Skeletal muscle satellite cell (primary cell): ENCODE data around the gene MYO7B. TPM values are rescaled to one million over a fixed set of nuclear protein-coding genes. Genes with fewer than 3 reads are reported as not detected.
A peak's percentile ranks its signal among the peaks of the same experiment; 100 is the strongest.

Source experiments
- H3K27me3 ChIP-seq: 2 replicates; pipeline ENCODE4 v1.7.0; 2013; ENCODE audit warnings: low read length; ENCODE audit not compliant: control insufficient read depth, insufficient read depth
- H3K36me3 ChIP-seq: 2 replicates; pipeline ENCODE4 v1.7.0; 2013; ENCODE audit warnings: mild to moderate bottlenecking, control low read depth, low read length; ENCODE audit not compliant: insufficient read depth
- H3K4me1 ChIP-seq: 2 replicates; pipeline ENCODE4 v1.7.0; 2013; ENCODE audit warnings: low read length; ENCODE audit not compliant: control insufficient read depth, insufficient read depth
- H3K4me2 ChIP-seq: 2 replicates; pipeline ENCODE4 v1.7.0; 2013; ENCODE audit warnings: mild to moderate bottlenecking, low read length
- H3K4me3 ChIP-seq: 2 replicates; pipeline ENCODE4 v1.7.0; 2013; ENCODE audit warnings: low read length
- H3K9ac ChIP-seq: 2 replicates; pipeline ENCODE4 v1.7.0; 2013; ENCODE audit warnings: mild to moderate bottlenecking, low read depth, low read length, moderate library complexity
- H3K9me3 ChIP-seq: replicated peaks from 2 replicates; pipeline ENCODE4 v1.7.0; 2013; ENCODE audit warnings: mild to moderate bottlenecking, control low read depth, low read length
- total RNA-seq: library from RNA; depleted of rRNA; stranded (reverse); fragments of >200 nt; gene quantifications from 2 replicates; pipeline ENCODE4 v1.2.3, GENCODE V29; 2012; rRNA removed

Gene MYO7B
- under 0.01 and 0.66 TPM in 2 replicates for total RNA-seq

GRCh38 chr2:127535422-127535901, at the start of gene MYO7B:
MYO7B (plus strand) TSS chr2:127535683; CDS start chr2:127559723, 24,040 bp downstream.
- H3K9me3 ChIP-seq: no peaks in the 10 kb centered on the region
- H3K9ac ChIP-seq: no peak within 1 kb of the TSS
- no peak within 1 kb of the TSS for H3K4me3 ChIP-seq
- H3K4me2 ChIP-seq: no peak within 1 kb of the TSS
- H3K27me3 ChIP-seq: peaks cover 23% of the 10 kb centered on the region
- H3K4me1 ChIP-seq: no peaks in the 10 kb centered on the region
- H3K36me3 ChIP-seq: no peaks in the 10 kb centered on the region

GRCh38 chr2:127485694-127486071, 49.8 kb upstream of the MYO7B start:
- Histone ChIP-seq H3K9me3 (no peaks in the 10 kb centered on the region), H3K36me3 (peaks cover 77% of the 10 kb centered on the region), H3K27me3 (no peaks in the 10 kb centered on the region), H3K4me1 (no peaks in the 10 kb centered on the region), H3K4me3 (no peak overlapping the region), H3K4me2 (no peak overlapping the region), H3K9ac (no peak overlapping the region)

- Histone ChIP-seq H3K4me1 (no peaks in the 10 kb centered on the region), H3K36me3 (peaks cover 75% of the 10 kb centered on the region), H3K4me3 (no peak overlapping the region), H3K4me2 (no peak overlapping the region), H3K9me3 (no peaks in the 10 kb centered on the region), H3K9ac (no peak overlapping the region), H3K27me3 (no peaks in the 10 kb centered on the region)
Measured at GRCh38 chr2:127486247-127487058, 49.0 kb upstream of the MYO7B start.

- no peak overlapping the region for H3K4me2 ChIP-seq
- H3K4me3 ChIP-seq: no peak overlapping the region
- no peaks in the 10 kb centered on the region for H3K9me3 ChIP-seq
- H3K36me3 ChIP-seq: peaks cover 89% of the 10 kb centered on the region
- H3K9ac ChIP-seq: no peak overlapping the region
- no peaks in the 10 kb centered on the region for H3K27me3 ChIP-seq
- no peaks in the 10 kb centered on the region for H3K4me1 ChIP-seq
Measured at GRCh38 chr2:127490283-127490682, 45.2 kb upstream of the MYO7B start.

- Histone ChIP-seq H3K4me1 (peaks cover 12% of the 10 kb centered on the region), H3K36me3 (peaks cover 84% of the 10 kb centered on the region), H3K9me3 (no peaks in the 10 kb centered on the region), H3K4me3 (no peak overlapping the region), H3K9ac (no peak overlapping the region), H3K4me2 (peak overlapping the region; percentile 19), H3K27me3 (no peaks in the 10 kb centered on the region)
Measured at GRCh38 chr2:127498386-127498785, 37.1 kb upstream of the MYO7B start.

- Histone ChIP-seq H3K27me3 (no peaks in the 10 kb centered on the region), H3K36me3 (peaks cover 59% of the 10 kb centered on the region), H3K4me3 (no peak overlapping the region), H3K4me1 (peaks cover 26% of the 10 kb centered on the region), H3K9ac (no peak overlapping the region), H3K4me2 (no peak overlapping the region), H3K9me3 (no peaks in the 10 kb centered on the region)
Measured at GRCh38 chr2:127503491-127503890, 32.0 kb upstream of the MYO7B start.

- no peaks in the 10 kb centered on the region for H3K9me3 ChIP-seq
- no peak overlapping the region for H3K4me3 ChIP-seq
- H3K36me3 ChIP-seq: peaks cover 53% of the 10 kb centered on the region
- H3K27me3 ChIP-seq: no peaks in the 10 kb centered on the region
- H3K9ac ChIP-seq: no peak overlapping the region
- peaks cover 32% of the 10 kb centered on the region for H3K4me1 ChIP-seq
- peak overlapping the region; percentile 13 for H3K4me2 ChIP-seq
Measured at GRCh38 chr2:127504552-127505430, 30.7 kb upstream of the MYO7B start.

DNA sequence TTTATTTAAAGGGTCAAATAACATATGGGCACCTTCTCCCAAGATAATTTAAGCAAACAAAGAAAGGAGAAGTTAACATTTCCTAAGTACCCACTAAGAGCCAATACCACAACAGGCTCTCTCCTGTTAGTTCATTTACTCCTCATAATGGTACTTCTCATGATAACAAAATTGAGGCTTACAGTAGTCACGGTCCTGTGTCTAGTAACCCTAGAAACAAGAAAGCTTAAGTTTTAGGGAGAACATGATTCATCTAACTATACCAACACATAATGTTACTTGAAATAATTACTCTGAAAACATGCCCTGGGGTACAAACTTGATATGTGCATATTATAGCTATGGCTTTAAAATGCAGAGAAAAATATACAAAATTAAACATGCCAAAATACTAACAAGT, 29.0 kb upstream of the MYO7B start:
- Histone ChIP-seq H3K9ac (no peak overlapping the region), H3K4me1 (peaks cover 40% of the 10 kb centered on the region), H3K9me3 (no peaks in the 10 kb centered on the region), H3K4me3 (no peak overlapping the region), H3K36me3 (peaks cover 38% of the 10 kb centered on the region), H3K27me3 (no peaks in the 10 kb centered on the region), H3K4me2 (no peak overlapping the region)

GRCh38 chr2:127508023-127508630, 27.4 kb upstream of the MYO7B start:
- Histone ChIP-seq H3K9me3 (no peaks in the 10 kb centered on the region), H3K4me2 (peak overlapping the region; percentile 69), H3K4me1 (peaks cover 41% of the 10 kb centered on the region), H3K36me3 (peaks cover 25% of the 10 kb centered on the region), H3K27me3 (no peaks in the 10 kb centered on the region), H3K4me3 (peak overlapping the region; percentile 37), H3K9ac (peak overlapping the region; percentile 52)

GRCh38 chr2:127508631-127509034, 26.9 kb upstream of the MYO7B start:
- Histone ChIP-seq H3K9me3 (no peaks in the 10 kb centered on the region), H3K27me3 (no peaks in the 10 kb centered on the region), H3K4me1 (peaks cover 46% of the 10 kb centered on the region), H3K36me3 (peaks cover 21% of the 10 kb centered on the region), H3K4me3 (no peak overlapping the region), H3K4me2 (peak overlapping the region; percentile 71), H3K9ac (peak overlapping the region; percentile 65)

DNA sequence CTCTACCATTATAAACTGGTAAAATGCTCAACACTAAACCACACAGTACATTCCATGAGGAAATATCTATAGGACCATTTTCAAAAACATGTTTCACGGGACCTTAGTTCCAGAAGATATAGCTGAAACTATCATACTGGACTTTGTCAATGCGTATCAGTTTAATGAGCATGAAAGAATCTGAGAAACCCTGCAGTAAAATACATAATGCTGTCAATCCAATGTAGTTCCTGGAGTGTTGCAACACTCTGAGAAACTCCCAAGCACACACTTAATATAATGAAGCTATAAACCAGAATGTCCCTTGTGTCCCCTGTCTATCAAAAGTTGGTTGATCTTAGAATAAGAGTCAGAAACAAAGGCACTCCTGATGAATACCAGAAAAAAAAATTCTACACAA, 25.4 kb upstream of the MYO7B start:
- Histone ChIP-seq H3K27me3 (no peaks in the 10 kb centered on the region), H3K36me3 (peaks cover 14% of the 10 kb centered on the region), H3K4me3 (no peak overlapping the region), H3K4me1 (peaks cover 60% of the 10 kb centered on the region), H3K9ac (no peak overlapping the region), H3K4me2 (no peak overlapping the region), H3K9me3 (no peaks in the 10 kb centered on the region)
